GM10248 (cell line): ENCODE data around the gene PIEZO2.

Experiments
- CTCF ChIA-PET: fragments of 300-600 bp; sonication (Branson Sonifier 250); formaldehyde crosslinking; extraction: SDS; loops from one replicate; lab custom pipeline; 2021; ENCODE audit warnings: antibody characterized with exemption; lab: Yijun Ruan, JAX
- POLR2A ChIA-PET: fragments of 350-650 bp; sonication (Branson Sonifier 250); formaldehyde crosslinking; extraction: SDS; loops from one replicate; lab custom pipeline; 2020; ENCODE audit warnings: antibody characterized with exemption; lab: Yijun Ruan, JAX
- DNase-seq: peaks from one replicate; pipeline ENCODE4 v3.0.0; 2012; ENCODE audit errors: extremely low spot score
- TF ChIP-seq, protein P1 (sequence below): IDR thresholded peaks from 2 replicates; pipeline ENCODE4 v1.5.1; 2012; ENCODE audit warnings: mild to moderate bottlenecking, low read depth; ENCODE audit errors: extremely low read depth, missing control alignments, control extremely low read depth

The PIEZO2 gene

DNA sequence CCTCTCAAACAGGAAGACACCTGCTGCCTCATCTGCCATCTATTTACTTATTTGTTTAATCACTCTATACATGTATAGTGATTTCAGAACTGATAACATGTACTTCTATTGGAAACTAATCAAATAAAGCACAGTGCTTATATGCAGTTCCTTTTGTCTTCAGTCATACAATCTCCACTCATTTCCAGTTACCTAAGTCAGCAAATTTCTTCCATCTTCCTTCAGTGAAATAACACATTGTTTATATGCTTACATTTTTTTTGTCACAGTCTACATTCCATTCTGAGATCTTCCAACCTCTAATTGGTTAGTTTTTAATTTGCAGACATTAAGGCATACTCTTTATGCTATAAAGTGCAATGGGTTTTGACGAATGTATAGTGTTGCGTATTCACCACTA lies 323.0 kb downstream of the PIEZO2 start:
- DNase-seq, result no peak
- TF ChIP-seq, protein P1, sequence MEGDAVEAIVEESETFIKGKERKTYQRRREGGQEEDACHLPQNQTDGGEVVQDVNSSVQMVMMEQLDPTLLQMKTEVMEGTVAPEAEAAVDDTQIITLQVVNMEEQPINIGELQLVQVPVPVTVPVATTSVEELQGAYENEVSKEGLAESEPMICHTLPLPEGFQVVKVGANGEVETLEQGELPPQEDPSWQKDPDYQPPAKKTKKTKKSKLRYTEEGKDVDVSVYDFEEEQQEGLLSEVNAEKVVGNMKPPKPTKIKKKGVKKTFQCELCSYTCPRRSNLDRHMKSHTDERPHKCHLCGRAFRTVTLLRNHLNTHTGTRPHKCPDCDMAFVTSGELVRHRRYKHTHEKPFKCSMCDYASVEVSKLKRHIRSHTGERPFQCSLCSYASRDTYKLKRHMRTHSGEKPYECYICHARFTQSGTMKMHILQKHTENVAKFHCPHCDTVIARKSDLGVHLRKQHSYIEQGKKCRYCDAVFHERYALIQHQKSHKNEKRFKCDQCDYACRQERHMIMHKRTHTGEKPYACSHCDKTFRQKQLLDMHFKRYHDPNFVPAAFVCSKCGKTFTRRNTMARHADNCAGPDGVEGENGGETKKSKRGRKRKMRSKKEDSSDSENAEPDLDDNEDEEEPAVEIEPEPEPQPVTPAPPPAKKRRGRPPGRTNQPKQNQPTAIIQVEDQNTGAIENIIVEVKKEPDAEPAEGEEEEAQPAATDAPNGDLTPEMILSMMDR, result no peak
- ChIA-PET CTCF (no interaction called here), POLR2A (no interaction called here)

DNA sequence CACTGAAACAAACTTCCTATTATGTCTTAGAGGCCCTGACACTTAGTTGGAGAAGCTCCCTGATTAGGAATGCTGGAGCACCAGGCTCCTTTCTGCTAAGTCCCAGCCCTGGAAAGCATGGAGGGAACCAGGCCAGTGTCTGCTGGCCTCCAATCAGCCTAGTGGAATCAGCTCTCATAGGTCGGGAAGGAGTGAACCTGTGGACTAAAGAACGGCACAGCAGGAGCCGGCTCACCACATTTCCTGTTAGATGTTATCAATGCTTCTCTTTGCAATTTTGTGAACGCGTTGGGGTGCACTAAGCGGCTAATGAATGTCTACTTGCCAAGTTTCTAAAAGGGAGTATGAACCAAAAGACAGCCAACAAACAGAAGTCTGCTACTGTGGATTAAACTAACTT lies 326.9 kb downstream of the PIEZO2 start:
- no peak for DNase-seq
- TF ChIP-seq, protein P1, result no peak
- ChIA-PET CTCF (interaction anchor here (1.0 to 1.8 kb wide), 4 partner anchors 16 to 37 kb away, joined by 3 to 8 read pairs (median 6); no protein-coding TSS in a partner anchor), POLR2A (no interaction called here)

DNA sequence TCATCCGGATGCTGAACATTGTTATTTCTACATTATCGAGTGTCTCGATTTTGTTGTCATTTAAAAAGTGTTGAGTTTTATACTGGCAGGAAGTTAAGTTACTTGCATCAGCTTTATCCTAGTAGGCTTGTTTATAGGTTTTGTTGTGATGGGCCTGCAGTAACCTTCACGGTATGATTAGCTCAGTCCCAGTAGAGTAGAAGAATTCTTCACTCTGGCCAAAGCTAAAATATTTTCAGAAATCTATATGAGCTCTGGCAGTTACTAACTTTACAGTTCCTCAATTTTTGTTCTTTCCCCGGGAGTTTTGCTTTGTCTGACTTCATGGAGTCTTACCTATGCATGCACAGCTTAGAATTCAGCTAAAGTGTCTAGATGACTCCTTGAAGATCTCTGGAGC lies 328.7 kb downstream of the PIEZO2 start:
- POLR2A ChIA-PET, result no interaction called here
- TF ChIP-seq, protein P1, result no peak
- CTCF ChIA-PET, result interaction anchor here (0.9 to 2.2 kb wide), 7 partner anchors 12 to 333 kb away, joined by 3 to 7 read pairs (median 5); no protein-coding TSS in a partner anchor
- no peak for DNase-seq

DNA sequence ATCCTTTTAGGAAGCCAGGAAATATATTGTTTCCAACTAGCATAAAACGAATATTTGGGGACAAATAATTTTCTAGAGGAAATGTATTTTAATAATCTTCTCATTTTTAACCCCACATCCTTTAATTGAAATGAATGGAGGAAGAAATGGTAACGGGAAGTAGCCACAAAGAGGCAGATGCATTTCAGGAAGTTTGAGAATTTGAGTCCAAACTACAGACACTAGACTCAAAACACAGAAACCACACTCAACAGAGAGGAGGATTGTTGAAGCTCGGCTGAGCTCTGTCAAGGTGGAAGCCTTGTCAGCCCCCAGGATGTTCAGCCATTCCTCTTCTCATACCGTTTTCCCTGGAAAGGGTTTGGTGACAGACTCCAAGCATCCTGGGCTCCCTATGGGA lies 335.0 kb downstream of the PIEZO2 start:
- no peak for DNase-seq
- TF ChIP-seq, protein P1, result no peak
- ChIA-PET POLR2A (no interaction called here), CTCF (interaction anchor here (0.8 to 2.6 kb wide), 3 partner anchors 13 to 29 kb away, joined by 3 to 10 read pairs (median 9); no protein-coding TSS in a partner anchor)

DNA sequence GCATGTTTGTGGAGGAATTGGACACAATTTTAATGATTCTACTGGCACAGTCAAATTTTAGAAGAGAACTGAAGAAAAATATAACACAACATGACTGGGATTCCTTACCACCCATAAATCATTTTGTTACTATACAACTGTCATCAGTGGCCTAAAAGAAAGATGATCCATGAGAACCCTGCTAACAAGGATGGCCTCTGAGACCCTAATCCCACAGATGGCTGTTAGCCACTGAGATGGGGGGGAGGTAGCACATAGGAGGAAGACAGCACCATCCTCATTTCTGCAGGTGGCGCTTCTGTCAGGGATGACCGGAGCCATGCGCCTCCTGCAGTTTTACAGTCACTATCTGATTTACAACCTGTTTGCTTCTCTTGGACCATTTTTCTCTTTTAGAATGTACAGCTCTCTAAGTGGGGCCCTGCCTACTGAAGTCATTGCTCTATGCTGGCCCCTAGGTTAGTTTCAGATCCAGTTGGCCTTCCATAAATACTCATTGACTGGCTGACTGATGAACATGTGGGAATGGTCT lies 343.7 kb downstream of the PIEZO2 start:
- TF ChIP-seq, protein P1, result no peak
- ChIA-PET CTCF (interaction anchor here (0.9 to 6.4 kb wide), 4 partner anchors 9 to 18 kb away, joined by 3 to 24 read pairs (median 5); no protein-coding TSS in a partner anchor), POLR2A (no interaction called here)
- no peak for DNase-seq

DNA sequence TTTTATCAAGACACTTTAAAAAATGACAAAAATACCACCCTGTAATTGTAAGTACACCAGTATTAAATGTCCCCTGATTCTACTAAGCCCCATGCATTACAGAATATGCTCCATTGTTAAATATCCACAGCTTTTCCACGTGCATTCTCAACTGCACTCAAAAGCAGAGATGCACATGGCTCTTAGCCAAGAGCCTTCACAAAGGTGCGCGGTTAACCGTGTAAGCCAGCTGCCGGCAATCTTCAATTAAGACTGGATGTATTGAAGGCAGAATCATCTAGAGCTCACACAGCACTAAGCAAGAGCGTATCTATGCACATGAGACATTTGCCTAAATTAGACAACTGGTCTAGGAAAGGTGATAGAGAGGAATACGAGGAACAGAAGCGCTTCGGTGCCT lies 345.2 kb downstream of the PIEZO2 start:
- POLR2A ChIA-PET, result no interaction called here
- no peak for DNase-seq
- TF ChIP-seq, protein P1, result no peak
- CTCF ChIA-PET, result interaction anchor here (1.4 to 6.4 kb wide), 2 partner anchors 14 to 17 kb away, joined by 4 to 24 read pairs; no protein-coding TSS in a partner anchor
